ENCODE results near the gene OR6P1.

OR6P1 gene, protein sequence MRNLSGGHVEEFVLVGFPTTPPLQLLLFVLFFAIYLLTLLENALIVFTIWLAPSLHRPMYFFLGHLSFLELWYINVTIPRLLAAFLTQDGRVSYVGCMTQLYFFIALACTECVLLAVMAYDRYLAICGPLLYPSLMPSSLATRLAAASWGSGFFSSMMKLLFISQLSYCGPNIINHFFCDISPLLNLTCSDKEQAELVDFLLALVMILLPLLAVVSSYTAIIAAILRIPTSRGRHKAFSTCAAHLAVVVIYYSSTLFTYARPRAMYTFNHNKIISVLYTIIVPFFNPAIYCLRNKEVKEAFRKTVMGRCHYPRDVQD

DNA sequence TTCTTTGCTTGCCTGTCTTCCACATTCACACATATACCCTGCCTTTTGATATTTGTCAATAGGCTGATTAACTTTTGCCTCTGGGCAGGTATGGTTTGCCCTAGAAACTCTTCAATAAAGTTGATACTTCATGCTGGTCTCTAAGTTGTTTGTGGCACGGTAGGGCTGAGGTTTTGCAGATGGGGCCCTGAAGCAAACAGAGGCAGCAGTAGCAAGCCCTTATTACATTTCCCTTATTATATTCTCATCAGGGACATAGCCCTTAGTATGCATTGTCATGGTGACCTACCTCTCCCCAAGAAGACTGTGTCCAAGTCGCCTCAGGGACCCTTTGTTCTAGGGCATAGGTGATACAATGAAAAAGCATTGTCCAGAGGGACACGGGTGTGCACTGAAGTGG, at the start of gene OR6P1:
Gene OR6P1, minus strand, starts transcription at position 101 of the 400 bp plus-strand sequence. CDS start 6,976 bp downstream, outside the sequence.
- no peak for TF ChIP-seq CTCF (IDR thresholded peaks at IDR 0.05; ENCODE audit: borderline replicate concordance, control extremely low read depth, extremely low read depth, insufficient read depth, missing control alignments)
- in situ Hi-C loops (cut with MboI; ENCODE audit: low sequenced_read_pairs, unreplicated experiment): no loop called here
- DNase-seq (ENCODE audit: low spot score): no peak

DNA sequence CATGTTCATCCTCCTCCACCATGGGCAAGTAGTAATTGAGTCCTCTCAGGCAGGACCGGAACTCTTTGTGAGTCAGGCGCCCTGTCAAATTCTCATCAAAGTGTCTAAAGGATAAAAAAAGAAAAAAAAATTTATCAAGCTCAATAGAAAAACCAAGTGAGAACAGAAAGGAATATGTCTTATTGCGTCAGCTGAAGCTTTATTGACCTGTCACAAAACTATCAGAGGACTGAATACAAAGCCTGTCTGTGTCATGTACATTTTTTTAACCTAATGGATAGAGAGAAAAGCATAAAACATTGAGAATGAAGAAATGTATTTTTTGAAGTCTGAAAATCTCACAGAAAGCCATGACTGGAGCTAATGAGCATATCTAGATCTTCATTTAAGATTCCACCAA, 43.4 kb upstream of the OR6P1 start:
- no peak for TF ChIP-seq CTCF (IDR thresholded peaks at IDR 0.05; ENCODE audit: borderline replicate concordance, control extremely low read depth, extremely low read depth, insufficient read depth, missing control alignments)
- no peak for DNase-seq (ENCODE audit: low spot score)
- in situ Hi-C loops (cut with MboI; ENCODE audit: low sequenced_read_pairs, unreplicated experiment): no loop called here

- no peak for TF ChIP-seq CTCF (IDR thresholded peaks at IDR 0.05; ENCODE audit: borderline replicate concordance, control extremely low read depth, extremely low read depth, insufficient read depth, missing control alignments)
- no peak for DNase-seq (ENCODE audit: low spot score)
- in situ Hi-C loops (cut with MboI; ENCODE audit: low sequenced_read_pairs, unreplicated experiment): no loop called here
Observed at GRCh38 chr1:158611916-158612315, 41.5 kb upstream of the OR6P1 start.

DNA sequence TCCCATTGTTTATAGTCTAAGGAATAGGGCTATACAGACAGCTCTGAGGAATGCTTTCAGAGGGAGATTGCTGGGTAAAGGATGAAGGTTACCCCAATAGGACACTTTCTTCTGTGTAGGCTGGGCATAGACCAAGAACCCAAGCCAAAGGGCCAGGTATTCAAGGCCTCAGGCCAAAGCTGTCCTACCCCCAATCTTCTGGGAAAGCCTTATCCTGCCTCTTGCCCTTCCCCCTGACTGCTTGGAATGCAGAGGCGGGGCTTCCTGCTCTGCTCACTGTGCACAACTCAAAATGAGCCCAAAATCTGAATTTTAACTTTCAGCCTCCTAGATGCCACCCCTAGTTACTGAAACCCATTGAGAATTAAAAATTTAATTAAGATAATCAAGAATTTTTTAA, 36.9 kb upstream of the OR6P1 start:
- no peak for DNase-seq (ENCODE audit: low spot score)
- in situ Hi-C loops (cut with MboI; ENCODE audit: low sequenced_read_pairs, unreplicated experiment): no loop called here
- no peak for TF ChIP-seq CTCF (IDR thresholded peaks at IDR 0.05; ENCODE audit: borderline replicate concordance, control extremely low read depth, extremely low read depth, insufficient read depth, missing control alignments)

DNA sequence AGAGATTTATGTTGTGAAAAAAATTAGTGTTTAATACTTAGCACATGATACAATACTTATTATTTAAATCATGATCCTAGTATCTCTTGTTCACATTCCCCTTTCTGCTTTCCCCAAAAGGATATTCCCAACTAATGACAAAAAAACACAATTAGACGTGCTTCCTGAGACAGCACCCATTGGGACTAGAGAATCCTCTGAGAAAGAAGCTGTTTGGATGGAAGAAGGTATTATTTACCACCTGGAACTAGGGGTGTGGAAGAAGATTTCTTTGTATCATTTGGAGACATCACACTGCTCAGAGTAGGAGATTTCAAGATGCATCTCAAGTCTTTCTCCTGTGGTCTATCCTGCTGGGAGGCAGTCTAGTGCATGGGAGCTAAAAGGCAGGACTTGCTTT, 34.6 kb upstream of the OR6P1 start, which contains the start of gene OR10Z1:
Gene OR10Z1, plus strand, starts transcription at position 301 of the 400 bp plus-strand sequence. CDS start 1,171 bp downstream, outside the sequence.
- DNase-seq (ENCODE audit: low spot score): no peak
- in situ Hi-C loops (cut with MboI; ENCODE audit: low sequenced_read_pairs, unreplicated experiment): no loop called here
- no peak for TF ChIP-seq CTCF (IDR thresholded peaks at IDR 0.05; ENCODE audit: borderline replicate concordance, control extremely low read depth, extremely low read depth, insufficient read depth, missing control alignments)

GRCh38 chr1:158600735-158601134, 30.4 kb upstream of the OR6P1 start:
- no peak for DNase-seq (ENCODE audit: low spot score)
- TF ChIP-seq CTCF (IDR thresholded peaks at IDR 0.05; ENCODE audit: borderline replicate concordance, control extremely low read depth, extremely low read depth, insufficient read depth, missing control alignments): no peak
- in situ Hi-C loops (cut with MboI; ENCODE audit: low sequenced_read_pairs, unreplicated experiment): no loop called here
